Stomach (tissue), 4 donors: ENCODE data around the gene NETO2.

ENCODE experiments used
- CTCF ChIP-seq, 7 experiments: fragments of 450-650 bp in 4 of 7; fragments of 200-600 bp in 3 of 7; sonication (generic) in 3 of 7; IDR thresholded peaks; one replicate each; pipeline ENCODE4 v1.5.1; 2016 to 2019; ENCODE audit warnings: antibody characterized with exemption in 7 of 7, control low read depth in 2 of 7, mild to moderate bottlenecking in 1 of 7
- POLR2A ChIP-seq, 4 donors: fragments of 450-650 bp; IDR thresholded peaks; one replicate each; pipeline ENCODE4 v1.6.1; 2016; ENCODE audit warnings: antibody characterized with exemption in 4 of 4, control low read depth in 2 of 4, mild to moderate bottlenecking in 1 of 4, moderate library complexity in 1 of 4

DNA sequence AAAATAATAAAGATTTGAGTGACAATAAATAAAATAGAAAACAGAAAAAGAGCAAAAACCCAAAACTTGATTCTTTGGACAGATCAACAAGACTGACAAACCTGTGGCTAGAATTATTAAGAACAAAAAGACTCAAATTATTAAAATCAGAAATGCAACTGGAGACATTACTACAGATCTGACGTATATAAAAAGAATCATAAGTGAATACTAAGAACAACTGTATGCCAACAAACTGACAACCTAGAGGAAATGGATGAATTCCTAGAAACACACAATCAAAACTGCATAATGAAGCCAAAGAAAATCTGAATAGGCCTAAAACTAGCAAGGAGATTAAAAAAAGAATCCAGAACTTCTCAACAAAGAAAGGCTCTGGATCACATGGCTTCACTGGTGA is 47.4 kb downstream of the NETO2 start:
- no peak for TF ChIP-seq CTCF (IDR thresholded peaks at IDR 0.05)
- TF ChIP-seq POLR2A (IDR thresholded peaks at IDR 0.05), result no peak
